GM18517 (cell line): Measurements from ENCODE around the gene RFLNA.

ENCODE experiments used
- ATAC-seq: cut with Tn5 transposase; IDR thresholded peaks from one replicate; pipeline ENCODE4 v1.9.1; 2021; ENCODE audit warnings: mild to moderate bottlenecking, moderate library complexity; ENCODE audit not compliant: unreplicated experiment

RFLNA gene

DNA sequence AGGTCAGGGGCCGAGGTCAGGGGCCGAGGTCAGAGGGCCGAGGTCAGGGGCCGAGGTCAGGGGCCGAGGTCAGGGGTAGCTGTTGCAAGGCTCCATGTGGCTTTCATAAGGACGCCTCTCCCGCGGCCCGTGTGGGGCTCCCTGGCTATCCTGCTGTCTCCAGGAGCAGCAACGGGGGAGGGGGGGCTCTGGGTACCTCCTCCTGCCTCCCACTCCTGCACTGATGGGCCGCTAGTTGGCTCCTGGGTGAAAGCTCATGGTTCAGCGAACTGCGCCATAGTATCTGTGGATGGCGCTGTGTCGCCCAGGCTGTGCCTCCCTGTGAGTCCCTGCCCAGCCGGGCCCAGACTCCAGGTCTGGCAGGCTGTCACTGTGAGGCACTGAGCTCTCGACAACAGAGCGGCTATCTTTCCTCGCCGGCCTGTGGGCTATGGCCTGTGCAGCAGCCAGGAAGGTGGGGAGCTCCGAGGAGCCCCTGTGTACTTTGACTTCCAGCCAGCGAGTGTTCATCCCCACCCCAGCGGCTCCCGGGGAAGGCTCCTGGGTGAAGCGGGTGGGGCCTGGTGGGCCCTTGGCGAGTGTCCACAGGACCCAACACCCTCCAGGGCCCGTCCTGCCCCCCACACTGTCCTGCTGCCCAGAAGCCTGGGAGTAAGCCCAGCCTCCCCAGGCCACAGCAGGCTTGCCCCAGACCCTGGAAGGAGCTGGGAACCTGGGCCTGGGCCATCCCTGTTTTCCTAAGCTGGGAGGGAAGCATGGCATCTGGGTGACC, 8.1 kb downstream of the RFLNA start:
- ATAC-seq, result no peak

DNA sequence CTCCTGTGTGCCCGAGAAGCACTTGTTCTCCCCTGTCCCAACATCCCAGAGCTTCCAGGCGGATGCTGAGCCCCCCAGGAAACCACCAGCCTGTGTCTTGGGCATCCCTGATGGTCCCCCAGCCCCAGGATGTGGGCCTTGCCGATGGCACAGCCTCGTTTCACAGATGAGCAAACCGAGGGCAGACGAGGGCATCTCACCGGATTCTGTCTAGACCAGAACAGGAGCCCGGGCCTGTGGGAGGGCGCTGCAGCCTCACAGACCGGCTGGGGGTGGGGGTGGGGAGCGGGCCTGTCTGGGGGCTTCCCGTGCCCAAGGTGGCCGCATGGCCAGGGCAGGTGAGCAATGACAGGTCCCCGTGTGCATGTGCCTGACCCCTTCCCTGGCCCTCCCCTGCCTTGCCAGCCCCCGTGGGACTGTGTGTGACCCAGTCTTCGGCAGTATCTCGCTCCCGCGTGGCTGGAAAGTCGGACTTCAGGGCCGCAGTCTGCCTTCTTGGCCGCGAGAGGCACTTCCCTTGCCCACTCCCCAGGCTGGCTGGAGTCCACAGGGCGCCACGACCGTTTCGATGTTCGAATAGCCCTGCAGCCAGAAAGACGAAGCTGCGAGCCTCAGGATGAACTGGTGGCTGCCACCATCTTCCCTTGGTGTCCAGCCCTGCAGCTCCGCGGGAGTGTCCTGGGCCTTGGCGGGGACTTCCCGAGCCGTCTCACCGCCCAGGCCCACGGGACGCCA, 8.9 kb downstream of the RFLNA start:
- ATAC-seq, result no peak

DNA sequence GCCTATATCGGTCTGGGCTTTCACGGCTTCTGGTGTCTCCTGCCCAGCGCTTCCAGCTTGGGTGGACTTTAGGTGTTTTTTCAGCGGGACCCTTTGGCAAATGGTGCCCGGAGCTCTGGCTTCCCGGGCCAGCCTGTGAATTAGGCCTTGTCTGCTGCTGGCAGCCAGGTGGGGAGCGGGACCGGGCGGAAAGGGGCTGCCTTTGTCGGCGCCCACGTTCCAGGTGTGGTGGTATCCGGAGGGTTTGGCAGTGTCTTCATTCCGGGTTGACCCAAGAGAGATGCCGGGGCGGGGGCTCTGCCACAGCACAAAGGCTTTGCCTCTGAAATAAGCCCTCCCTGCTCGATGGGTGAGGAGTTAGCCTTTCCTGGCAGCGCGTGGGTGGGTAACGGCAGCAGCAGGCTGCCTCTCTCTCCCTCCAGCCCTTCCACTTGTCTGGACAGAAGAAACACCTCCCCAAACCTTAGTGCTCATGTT, 9.5 kb downstream of the RFLNA start:
- ATAC-seq, result no peak

DNA sequence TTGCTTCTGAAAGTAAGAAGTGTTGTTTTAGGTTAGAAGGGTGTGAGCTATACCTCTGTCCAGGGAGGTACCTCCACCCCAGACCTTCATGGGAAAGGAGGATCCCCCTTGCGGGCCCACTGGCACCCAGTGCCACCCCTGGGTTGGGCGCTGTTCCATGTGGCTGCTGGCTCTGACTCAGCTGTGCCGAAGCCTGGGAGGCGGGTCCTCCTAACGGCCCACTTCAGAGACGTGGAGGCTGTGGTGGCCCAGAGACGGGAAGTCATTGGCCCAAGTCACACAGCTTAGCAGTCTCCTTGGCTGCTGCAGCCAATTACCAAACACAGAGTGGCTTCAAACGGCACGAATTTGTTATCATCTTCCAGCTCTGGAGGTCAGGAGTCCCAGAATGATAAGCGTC, 10.2 kb downstream of the RFLNA start:
- no peak for ATAC-seq

DNA sequence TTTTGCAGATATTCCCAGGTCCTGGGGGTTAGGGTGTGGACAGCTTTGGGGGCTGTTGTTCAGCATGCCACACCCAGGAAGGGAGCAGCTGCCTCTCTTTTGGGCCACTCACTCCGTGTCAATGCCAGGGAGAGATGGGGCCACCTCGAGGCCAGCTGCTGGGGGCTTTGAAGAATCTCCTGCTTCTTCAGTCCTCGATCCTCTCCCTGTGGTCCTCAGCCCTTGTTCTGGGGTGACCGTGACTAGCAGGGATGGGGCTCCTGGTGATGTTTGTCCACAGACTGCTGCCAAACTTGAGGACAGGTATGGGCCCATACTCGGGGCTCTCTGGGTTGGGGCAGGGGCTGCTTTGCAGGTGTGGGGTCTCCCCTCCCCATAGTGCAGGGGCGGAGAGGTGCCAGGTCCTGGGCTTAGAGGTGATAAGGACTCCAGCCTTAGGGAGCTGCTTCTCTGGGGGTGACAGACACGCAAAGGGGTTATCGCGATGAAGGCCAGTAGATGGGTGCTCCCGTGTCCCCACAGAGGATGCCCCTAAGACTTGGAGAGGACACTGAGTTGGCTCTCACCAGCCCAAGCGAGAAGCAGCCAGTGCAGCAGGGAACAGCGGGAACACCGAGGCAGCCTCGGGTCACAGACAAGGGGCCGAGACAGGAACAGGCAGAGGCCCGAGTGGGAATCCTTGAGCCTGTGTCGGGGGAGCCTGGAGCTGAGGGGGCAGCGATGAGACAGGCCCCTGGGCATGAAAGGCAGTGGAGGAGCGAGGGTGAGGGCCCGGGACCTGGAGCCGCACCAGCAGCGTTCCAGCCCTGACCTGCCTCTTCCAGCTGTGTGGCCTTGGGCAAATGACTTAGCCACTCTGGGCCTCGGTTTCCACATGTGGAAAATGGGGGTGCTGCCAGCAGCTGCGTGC, 11.1 kb downstream of the RFLNA start:
- no peak for ATAC-seq

DNA sequence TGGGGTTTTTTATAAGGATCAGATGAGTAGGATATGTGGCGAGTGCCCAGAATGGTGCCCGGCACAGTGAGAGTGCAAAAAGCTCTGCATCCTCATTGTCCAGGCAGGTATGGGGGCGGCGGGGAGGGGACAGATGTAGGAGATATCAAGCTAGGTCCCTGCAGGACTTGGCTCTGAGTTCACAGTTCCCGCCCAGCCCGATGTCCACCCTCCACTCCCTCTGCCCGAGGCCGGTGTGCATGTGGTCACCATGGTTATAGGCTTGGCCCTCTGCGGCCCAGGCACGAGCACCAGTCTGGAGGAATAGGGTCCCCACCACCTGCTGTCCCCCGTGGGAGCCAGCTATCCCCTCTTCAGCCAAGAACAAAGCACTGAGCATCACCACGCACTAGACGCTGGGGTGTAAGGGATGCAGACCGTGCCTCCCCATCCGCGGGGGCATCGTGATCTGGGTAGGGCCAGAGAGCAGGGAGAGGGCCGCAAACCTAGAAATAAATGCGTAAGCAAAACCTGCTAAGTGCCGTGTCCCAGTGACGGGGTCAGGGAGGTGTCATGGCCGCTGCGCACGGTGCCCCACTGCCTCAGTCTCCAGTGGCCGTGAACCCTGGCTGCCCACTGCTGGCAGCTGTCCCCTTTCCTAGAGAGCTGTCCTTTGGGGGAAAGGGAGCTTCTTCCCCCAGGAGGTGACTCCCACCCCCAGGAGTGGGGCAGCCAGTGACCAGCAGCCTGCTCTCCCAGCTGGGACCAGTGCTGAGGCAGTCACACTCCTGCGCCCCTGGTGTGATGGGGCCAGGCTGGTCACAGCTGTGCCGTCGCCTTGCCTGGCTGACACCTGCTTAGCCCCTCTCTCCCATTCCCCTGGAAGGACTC, 12.0 kb downstream of the RFLNA start:
- no peak for ATAC-seq

DNA sequence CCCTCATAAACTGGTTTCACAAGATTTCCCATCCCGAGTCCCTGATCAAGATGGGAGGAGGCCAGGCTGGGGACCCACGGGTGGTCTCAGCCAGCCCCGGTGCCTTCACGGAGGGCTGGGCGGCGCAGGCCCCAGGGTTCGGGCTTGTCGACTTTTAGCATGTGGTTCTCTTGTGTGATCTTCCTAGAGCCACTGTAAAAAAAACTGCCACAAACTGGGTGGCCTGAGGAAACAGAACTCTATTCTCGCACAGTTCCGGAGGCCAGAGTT, 12.6 kb downstream of the RFLNA start:
- no peak for ATAC-seq

DNA sequence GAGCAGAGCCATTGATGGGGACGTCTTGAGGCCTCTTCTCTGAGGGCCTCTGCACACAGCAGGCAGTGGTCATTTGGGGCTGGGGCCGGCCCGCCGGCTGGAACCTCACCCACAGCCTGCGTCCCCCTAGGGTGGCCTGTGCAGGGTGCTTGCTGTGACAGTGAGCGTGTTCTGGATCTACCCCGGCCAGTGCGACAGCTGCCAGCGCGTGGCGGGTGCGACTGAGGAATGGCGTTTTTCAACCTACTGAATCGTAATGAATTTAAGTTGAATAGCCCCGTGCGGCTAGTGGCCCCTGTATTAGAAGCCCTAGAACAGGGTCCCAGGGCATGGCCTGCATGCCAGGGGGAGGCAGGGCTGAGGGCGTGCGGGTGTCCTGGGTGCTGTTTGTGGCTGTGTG, 13.8 kb downstream of the RFLNA start:
- no peak for ATAC-seq

DNA sequence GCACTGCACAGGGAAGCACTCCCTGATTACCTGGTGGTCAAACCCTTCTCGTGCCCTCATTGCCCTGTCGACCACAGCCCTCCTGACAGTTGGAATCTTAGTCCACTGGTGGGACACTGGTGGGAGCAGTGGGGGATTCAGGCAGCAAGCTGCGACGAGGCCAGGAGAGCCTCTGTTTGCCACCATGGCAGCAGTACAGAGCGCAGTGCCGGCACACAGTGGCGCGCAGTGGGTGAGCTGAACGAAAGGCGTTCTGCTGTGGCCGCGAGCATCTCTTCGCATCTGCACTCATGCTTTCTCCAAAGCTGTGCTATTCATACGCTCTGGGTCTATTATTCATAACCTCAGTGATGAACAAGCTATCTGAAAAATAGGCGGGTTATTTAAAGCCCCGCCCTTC, 14.3 kb downstream of the RFLNA start:
- ATAC-seq, result no peak

DNA sequence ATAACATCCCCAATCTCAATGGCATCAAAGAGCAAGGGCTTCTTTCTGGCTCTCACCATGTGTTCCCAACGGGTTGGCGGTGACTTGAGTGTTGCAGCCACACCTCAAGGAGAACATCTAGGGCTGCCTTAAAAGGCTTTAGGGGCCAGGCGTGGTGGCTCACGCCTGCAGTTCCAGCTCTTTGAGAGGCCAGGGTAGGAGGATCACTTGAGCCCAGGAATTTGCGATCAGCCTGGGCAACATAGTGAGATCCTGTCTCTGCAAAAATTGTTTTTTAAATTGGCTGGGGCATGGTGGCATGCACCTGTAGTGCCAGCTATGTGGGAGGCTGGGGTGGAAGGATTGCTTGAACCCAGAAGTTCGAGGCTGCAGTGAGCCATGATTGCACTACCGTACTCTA, 14.9 kb downstream of the RFLNA start:
- ATAC-seq, result no peak

DNA sequence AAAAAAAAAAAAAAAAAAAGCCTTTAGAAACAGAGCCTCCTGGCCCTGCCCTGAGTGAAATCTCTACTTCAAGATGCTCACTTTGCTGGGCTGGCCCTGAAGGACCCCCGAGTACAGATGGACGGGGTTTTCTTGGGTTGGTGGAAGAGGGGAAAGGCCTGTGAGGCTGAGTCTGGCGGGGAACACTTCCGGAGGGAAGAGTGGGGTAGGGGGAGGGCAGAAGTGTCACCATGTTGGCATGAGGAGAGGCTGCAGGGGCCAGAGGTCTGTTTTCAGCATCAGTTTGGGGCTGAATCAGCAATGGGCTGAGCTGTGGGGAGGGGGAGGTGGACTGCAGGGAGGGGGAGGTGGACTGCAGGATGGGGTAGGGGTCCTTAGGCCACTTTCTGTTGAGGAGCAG, 15.3 kb downstream of the RFLNA start:
- ATAC-seq, result no peak

DNA sequence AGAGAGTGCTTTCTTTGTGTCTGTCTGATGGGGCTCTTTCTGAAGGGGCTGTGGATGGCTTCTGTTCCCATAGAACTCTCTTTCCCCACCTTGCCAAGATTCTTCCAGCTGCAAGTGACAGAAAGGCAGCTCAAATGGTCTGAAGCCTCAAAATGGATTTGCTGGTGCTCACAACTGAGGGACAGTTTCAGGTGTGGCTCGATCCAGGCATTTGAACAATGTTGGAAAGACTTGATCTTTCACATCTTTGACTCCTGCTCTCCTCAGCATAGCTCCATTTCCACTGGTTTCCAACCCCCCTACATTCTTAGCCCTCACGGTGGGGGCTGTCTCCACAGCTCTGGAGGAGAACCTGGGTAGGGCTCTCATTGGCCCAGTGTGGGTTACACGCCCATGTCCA, 15.9 kb downstream of the RFLNA start:
- no peak for ATAC-seq

DNA sequence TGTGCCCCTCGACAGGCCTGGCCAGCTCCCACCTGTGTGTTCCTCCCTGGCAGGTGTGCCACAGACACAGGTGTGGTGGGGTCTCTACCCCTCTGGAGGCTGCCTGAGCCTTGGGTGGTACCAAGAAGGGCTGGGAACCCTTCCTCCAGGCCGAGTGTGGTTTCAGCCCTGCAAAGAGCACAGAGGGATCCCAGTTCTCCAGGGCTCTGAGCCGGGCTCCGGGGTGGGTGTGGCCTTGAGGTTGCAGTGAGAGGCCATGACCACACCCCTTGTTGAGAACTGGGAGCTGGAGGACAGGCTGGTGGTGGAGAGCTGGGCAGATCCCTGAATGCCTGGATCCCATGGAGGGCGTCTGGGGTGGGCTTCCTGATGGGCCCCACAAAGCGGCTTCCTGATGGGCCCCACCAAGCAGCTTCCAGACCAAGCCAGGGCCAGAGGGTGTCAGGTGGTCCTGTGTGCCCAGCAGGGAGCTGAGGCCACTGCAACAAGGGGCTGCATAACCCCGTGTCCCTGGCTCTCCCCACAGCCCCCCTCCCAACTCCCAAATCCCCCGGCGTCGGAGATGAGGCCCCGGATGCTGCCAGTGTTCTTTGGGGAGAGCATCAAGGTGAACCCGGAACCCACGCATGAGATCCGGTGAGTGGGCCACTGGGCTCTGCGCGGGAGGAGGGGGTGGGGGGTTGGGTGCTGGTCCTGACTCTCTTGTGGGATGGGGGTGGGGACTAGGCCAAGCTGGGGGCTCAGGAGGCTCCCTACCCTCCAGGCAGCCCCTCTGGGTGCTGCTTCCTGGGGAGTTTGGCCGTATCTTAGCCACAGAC, 16.6 kb downstream of the RFLNA start:
- ATAC-seq, result no peak

DNA sequence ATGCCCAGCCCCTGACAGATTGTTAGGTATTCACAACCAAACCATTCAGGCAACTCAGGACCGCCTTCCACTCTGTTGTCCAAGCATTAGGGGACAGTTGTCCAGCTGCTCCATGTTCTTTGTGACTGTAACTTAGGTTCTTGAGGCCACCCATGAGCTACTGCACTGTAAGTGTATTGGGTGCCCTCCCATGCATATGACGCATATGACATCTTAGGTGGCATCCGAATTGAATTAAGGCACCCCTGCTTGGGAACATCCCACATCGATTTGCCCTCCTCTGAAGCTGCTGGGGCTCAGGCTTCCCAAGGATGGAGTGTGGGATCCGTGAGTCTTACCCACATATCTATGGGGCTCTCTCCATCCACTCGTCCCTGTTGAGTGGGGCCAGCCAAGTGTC, 17.7 kb downstream of the RFLNA start:
- no peak for ATAC-seq

DNA sequence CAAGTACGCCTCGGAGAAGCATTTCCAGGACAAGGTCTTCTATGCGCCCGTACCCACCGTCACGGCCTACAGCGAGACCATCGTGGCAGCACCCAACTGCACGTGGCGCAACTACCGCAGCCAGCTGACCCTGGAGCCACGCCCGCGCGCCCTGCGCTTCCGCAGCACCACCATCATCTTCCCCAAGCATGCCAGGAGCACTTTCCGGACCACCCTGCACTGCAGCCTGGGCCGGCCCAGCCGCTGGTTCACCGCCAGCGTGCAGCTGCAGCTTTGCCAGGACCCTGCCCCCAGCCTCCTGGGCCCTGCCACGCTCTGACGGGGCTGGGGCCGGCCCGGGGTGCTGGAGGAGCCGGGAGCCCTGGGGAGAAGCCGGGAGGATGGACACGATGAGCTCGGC, 19.3 kb downstream of the RFLNA start:
- no peak for ATAC-seq

DNA sequence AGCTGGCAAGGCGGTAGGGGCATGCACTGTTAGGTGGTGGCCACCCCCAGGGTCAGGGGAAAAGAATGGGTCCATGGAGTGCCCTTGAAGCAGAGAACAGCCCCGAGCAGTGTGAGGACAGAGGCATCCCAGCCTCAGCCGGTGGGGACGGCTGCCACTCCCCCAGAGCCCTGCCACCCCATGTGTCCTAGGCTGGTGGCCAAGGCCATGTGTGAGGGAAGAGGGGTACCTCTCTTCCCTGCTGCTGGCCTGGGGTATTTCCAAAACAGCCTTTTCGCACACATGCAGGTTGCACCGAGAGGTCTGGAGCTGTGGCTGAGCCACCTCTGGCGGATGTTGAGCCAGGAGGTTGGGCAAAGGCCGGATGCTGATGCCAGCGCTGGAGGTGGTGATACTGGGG, 19.9 kb downstream of the RFLNA start:
- ATAC-seq, result no peak

DNA sequence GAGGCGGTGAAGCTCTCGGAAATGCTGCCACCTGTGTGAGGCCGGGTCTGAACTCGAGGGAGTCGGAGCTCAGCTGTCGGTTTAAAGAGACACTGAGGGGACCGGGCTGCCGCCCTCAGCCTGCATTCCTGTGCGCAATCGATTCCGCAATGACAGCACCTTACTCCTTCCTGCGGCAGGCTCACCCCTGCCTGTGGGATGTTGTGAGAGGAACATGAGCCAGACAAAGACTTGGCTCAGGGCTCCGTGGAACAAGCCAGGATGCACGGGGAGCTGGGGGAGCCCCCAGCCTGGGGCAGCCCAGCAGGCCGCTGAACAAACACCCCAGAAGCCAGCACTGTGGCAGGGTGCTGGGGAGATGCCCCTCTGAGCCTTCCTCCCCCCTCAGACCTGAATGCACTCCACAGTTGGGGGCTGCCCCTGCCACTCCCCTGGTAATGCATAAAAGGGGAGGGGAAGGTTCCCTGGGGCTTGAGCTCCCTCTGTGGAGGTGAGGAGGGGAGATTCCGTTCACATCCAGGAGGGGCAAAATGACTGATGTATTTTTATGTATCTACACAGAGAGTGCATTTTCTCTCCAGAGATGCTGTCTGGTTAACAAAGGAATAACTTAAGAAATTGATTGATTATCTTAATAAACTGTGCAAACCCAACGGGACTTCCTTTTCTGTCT, 20.6 kb downstream of the RFLNA start:
- no peak for ATAC-seq

DNA sequence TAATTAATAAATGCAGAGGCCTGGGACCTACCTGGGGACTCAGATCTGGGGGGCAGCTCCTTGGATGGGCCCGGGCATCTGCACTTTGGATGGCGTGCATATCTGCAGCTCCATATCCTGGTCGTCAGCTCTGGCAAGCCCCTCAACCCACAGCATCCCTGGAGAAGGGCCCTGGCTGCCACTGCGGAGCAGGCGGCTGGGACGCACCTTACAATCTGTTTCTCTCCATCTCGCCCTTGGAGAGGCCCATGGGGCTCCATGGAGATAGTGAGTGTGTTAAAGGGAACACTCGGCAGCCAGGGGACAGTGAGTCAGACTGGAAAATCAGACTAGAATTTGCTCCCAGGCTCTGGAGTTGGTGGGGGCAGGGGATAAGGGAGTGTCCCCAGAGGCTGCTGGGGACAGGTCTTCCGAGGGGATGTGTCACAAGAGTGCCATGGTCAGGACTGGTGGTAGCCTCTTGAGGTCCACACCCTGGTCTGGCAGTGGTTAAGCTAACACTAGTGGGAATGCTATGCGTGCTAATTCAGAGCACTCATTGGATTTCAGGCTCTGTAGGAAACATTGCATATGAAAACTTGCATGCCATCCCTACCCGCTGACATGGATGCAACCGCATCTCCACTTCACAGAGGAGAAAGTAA, 21.5 kb downstream of the RFLNA start:
- ATAC-seq, result no peak

DNA sequence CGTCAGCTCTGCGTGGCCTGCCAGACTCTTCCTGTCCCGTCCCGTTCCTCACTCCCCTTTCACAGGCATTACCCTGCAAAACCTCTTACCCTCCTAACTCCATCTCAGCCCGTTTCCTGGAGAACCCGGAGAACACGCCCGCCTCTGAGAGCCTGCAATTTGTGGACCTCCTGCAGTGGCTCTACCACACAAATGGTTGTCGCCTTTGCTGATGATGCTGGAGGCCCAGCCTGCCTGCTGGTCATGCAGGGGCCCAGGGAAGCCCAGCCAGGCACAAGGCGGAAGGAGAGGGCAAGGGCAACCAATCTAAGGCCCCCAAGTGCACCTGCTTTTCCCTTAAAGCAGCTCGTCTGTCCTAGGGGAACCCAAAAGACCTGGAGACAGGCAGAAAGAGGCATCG, 22.5 kb downstream of the RFLNA start:
- no peak for ATAC-seq
